GM12873 (cell line): ENCODE measurements around the gene DLG5.

Source experiments
- CTCF ChIP-seq: IDR thresholded peaks from 2 replicates; pipeline ENCODE4 v1.5.1; 2012; ENCODE audit warnings: low read depth, mild to moderate bottlenecking, moderate library complexity, low read length, control low read depth; ENCODE audit not compliant: insufficient read depth; ENCODE audit errors: missing control alignments

The DLG5 gene

DNA sequence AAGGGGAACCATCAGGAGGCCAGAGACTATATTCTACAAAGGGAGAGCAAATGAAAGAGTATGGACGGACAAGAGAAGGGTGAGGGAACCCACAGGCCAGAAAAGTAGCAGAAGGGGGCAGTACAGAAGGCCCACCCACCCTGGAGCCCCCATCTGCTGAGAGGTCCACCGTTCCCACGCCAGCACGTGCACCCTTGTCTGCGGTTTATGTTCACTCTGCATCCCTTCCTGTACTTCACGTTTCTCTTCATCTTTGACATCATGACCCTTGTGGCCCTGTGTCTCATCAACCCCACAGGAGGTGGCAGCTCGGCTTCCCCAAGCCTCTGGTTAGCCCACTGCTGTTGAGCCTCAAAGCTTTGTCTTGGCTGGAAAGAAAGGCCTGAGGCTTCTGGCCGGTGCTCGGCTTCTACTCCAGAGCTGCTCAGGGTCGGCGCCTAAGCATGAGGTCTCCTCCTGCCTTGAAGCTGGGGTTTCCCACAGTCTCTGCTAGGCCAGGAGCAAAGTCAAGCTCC is 138.0 kb downstream of the DLG5 start:
- TF ChIP-seq CTCF, result no peak

- no peak for TF ChIP-seq CTCF
Observed at GRCh38 chr10:77787440-77787839, 139.1 kb downstream of the DLG5 start.

GRCh38 chr10:77784856-77785255 is 141.7 kb downstream of the DLG5 start:
- TF ChIP-seq CTCF, result no peak

DNA sequence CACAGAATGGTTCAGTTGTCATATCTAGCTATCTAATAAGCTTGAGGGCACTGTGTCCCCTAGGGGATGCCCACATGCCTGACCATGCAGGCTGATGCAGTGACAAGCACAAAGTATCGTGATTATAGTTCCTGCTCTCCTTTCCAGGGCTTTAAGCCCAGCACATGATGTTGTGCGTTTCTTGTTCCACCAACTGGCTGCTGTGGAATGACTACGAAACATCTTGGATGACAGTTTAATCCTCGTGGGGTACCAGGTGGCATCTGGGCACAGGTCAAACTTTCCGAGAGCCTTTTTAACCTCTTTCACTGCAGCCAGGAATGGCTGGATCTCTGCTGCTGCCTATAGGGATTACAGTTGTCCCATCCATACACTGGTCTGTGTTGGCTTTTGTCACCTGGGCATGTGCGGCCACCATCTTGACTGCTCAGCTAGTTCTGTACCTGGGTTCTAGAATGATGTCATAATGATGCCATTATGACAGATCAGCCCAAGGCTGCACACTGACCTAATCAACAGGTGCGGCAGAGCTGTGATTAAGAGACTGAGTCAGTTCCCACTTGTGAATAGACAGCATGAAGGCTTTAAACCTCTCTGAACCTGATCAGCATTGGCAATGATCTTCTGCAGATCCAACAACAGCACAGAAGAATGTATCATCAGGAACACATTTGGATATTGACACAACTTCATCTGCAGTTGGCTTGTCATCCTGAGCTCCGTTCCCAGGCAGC is 144.1 kb downstream of the DLG5 start:
- no peak for TF ChIP-seq CTCF

DNA sequence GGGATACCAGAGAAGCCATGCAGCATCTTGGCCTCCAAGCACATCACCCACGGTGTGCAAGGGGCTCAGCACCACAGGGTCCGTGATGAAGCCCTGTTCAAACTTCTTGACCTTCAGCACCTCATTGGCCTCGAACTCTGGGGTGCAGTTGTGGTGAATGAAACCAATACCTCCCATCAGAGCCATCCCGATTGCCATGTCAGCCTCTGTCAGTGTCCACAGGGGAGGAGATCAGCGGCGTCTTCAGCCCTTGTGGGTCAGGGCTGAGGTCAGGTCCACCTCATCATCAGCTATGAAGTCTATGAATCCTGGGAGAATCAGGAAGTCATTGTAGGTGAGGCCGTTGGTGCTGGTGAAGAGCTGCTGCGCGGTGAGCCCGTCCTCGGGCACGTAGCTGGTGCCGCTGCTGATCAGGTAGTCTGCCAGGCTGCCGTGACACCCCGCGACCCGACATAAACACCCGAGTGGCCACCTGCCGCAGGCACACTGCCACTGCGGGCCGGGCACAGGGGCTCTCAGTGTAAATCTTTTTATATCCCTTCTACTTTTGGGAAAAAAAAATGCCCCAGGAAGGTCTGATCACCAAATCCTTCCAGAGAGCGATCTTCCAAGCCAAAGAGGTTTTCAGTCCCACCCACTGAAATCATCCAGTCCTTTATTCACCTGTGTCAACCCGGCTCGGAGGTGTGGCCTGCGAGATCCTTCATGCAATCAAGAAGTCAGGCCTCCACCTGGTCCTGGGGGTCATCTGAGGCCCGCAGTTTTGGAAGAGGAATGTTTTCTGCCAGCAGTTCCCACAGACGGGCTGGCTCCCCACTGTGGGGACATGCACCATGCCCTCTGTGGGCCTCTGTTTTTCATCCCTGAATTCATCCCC is 144.9 kb downstream of the DLG5 start:
- TF ChIP-seq CTCF, result no peak

- TF ChIP-seq CTCF, result no peak
Observed at GRCh38 chr10:77780180-77780579, 146.4 kb downstream of the DLG5 start.

- no peak for TF ChIP-seq CTCF
Observed at GRCh38 chr10:77776487-77776886, 150.1 kb downstream of the DLG5 start.
